ENCODE results near the gene JMJD4. TPM values are rescaled to one million over a fixed set of nuclear protein-coding genes. Genes with fewer than 3 reads are reported as not detected.
A peak's percentile ranks its signal among the peaks of the same experiment; 100 is the strongest.

Gene JMJD4
- total and polyA plus RNA-seq, 12 donors: 8.6 to 57.5 (median 27.5) TPM

GRCh38 chr1:227766015-227766634 is 31.0 kb upstream of the JMJD4 start:
- Histone ChIP-seq H3K27ac (no peak overlapping the region), H3K4me3 (no peak overlapping the region), H3K9me3 (replicated peaks in 1 of 3) (no peaks in the 10 kb centered on the region), H3K27me3 (no peaks in the 10 kb centered on the region), H3K36me3 (replicated peaks in 1 of 2) (peaks cover 0 to 61% of the 10 kb centered on the region in 2 donors), H3K4me1 (replicated peaks in 1 of 2) (peaks cover 2 to 17% of the 10 kb centered on the region in 2 donors)
- intact Hi-C loops (cut with DNase I): loop anchor here in 1 of 2 donors (10.0 kb wide), 1 partner anchor 281 kb away; no protein-coding TSS in a partner anchor
- DNase-seq: peak in 2 of 7 donors; percentile 32 to 68
- TF ChIP-seq POLR2A (IDR thresholded peaks at IDR 0.05): no peak
- TF ChIP-seq, protein P1, sequence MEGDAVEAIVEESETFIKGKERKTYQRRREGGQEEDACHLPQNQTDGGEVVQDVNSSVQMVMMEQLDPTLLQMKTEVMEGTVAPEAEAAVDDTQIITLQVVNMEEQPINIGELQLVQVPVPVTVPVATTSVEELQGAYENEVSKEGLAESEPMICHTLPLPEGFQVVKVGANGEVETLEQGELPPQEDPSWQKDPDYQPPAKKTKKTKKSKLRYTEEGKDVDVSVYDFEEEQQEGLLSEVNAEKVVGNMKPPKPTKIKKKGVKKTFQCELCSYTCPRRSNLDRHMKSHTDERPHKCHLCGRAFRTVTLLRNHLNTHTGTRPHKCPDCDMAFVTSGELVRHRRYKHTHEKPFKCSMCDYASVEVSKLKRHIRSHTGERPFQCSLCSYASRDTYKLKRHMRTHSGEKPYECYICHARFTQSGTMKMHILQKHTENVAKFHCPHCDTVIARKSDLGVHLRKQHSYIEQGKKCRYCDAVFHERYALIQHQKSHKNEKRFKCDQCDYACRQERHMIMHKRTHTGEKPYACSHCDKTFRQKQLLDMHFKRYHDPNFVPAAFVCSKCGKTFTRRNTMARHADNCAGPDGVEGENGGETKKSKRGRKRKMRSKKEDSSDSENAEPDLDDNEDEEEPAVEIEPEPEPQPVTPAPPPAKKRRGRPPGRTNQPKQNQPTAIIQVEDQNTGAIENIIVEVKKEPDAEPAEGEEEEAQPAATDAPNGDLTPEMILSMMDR (IDR thresholded peaks at IDR 0.05): no peak
- 46 to 74% (median 70%) methylated on average over 3 to 17 of the region's 17 CpGs for WGBS, 4 donors

- intact Hi-C loops (cut with DNase I): loop anchor here in 1 of 2 donors (2.0 to 10.0 kb wide), 2 partner anchors 181 to 281 kb away; partner anchors contain the start of gene WNT9A
- peaks cover 2 to 17% of the 10 kb centered on the region in 2 donors for H3K4me1 ChIP-seq (replicated peaks in 1 of 2)
- H3K27me3 ChIP-seq: no peaks in the 10 kb centered on the region
- TF ChIP-seq POLR2A (IDR thresholded peaks at IDR 0.05): no peak
- TF ChIP-seq, protein P1 (IDR thresholded peaks at IDR 0.05): no peak
- whole genome bisulfite sequencing, 4 donors: 83 to 95% (median 92%) methylated on average over 2 to 8 of the region's 8 CpGs
- H3K9me3 ChIP-seq (replicated peaks in 1 of 3): no peaks in the 10 kb centered on the region
- DNase-seq: no peak
- peaks cover 0 to 62% of the 10 kb centered on the region in 2 donors for H3K36me3 ChIP-seq (replicated peaks in 1 of 2)
- H3K27ac ChIP-seq: no peak overlapping the region
- H3K4me3 ChIP-seq: no peak overlapping the region
Measured at GRCh38 chr1:227765261-227766014, 30.3 kb upstream of the JMJD4 start.

DNA sequence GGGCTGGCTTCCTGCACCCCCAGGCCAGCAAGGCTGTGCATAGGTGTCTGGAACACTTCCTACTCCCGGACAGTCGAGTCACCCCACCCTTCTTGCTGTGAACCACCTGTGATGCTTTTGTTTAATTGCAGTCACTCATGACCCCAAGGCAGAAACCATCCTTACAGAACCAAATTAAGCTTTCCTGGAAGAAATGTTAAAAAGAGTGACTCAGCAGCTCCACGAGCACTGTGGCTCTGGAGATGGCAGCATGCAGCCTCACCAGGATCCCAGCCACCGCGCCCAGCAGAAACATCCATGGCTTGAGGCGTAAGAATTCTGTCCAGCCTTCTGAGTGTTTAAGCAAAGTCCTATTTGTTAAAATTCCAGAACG is 28.9 kb upstream of the JMJD4 start:
- TF ChIP-seq POLR2A (IDR thresholded peaks at IDR 0.05): no peak
- TF ChIP-seq, protein P1 (IDR thresholded peaks at IDR 0.05): no peak
- H3K27me3 ChIP-seq: no peaks in the 10 kb centered on the region
- intact Hi-C loops (cut with DNase I): loop anchor here (2.0 to 10.0 kb wide), 3 partner anchors 183 to 279 kb away; partner anchors contain the start of gene WNT9A (in 2 of the 2)
- H3K4me1 ChIP-seq (replicated peaks in 1 of 2): peaks cover 2 to 17% of the 10 kb centered on the region in 2 donors
- H3K27ac ChIP-seq: no peak overlapping the region
- WGBS, 4 donors: 78 to 88% (median 81%) methylated on average over 7 of the region's 7 CpGs
- peaks cover 0 to 66% of the 10 kb centered on the region in 2 donors for H3K36me3 ChIP-seq (replicated peaks in 1 of 2)
- DNase-seq: no peak
- no peak overlapping the region for H3K4me3 ChIP-seq
- no peaks in the 10 kb centered on the region for H3K9me3 ChIP-seq (replicated peaks in 1 of 3)

Measured in adrenal gland (tissue), 12 donors.